ENCODE measurements around the gene SDR42E2. TPM values are rescaled to one million over a fixed set of nuclear protein-coding genes. Genes with fewer than 3 reads are reported as not detected.

SDR42E2 gene
- polyA plus RNA-seq, 3 donors = 0.16 to 0.23 TPM; not detected in 1

GRCh38 chr16:22240023-22240710, 77.9 kb downstream of the SDR42E2 start:
- H3K27ac Mint-ChIP-seq = peak overlapping the region in 1 of 7 donors; percentile 8
- Histone ChIP-seq H3K4me2 (replicated peaks; ENCODE audit: extremely low read depth, low read length, poor library complexity, severe bottlenecking) (no peak overlapping the region), H3K36me3 (replicated peaks in 1 of 2; ENCODE audit: control insufficient read depth in 1 of 2, insufficient read depth in 2 of 2, low read length in 2 of 2) (peaks cover 0 to 15% of the 10 kb centered on the region in 2 donors), H2AFZ (ENCODE audit: insufficient read depth, low read depth, low read length, poor library complexity, severe bottlenecking) (no peak overlapping the region), H4K20me1 (ENCODE audit: insufficient read depth, low read length) (no peaks in the 10 kb centered on the region), H3K27ac (ENCODE audit: low read depth in 1 of 2, low read length in 2 of 2) (no peak overlapping the region), H3K4me1 (ENCODE audit: control insufficient read depth in 1 of 2, insufficient read depth in 2 of 2, low read length in 2 of 2) (peaks cover 18 to 24% of the 10 kb centered on the region in 2 donors), H3K27me3 (ENCODE audit: control insufficient read depth in 2 of 2, insufficient read depth in 2 of 2, low read length in 2 of 2) (no peaks in the 10 kb centered on the region), H3K9me3 (replicated peaks in 1 of 2; ENCODE audit: control insufficient read depth in 1 of 2, insufficient read depth in 1 of 2, low read length in 2 of 2) (no peaks in the 10 kb centered on the region), H3K9ac (ENCODE audit: insufficient read depth, low read length, poor library complexity, severe bottlenecking) (no peak overlapping the region), H3K4me3 (replicated peaks in 1 of 3; ENCODE audit: low read depth in 2 of 3, low read length in 3 of 3) (no peak overlapping the region), H3K79me2 (ENCODE audit: insufficient read depth, low read length) (no peaks in the 10 kb centered on the region)
- no peaks in the 10 kb centered on the region for H3K9me3 Mint-ChIP-seq
- peaks cover 0 to 2% (median 0%) of the 10 kb centered on the region in 3 donors for H3K27me3 Mint-ChIP-seq (ENCODE audit: low read depth in 3 of 3)
- intact Hi-C loops (cut with micrococcal nuclease) = no loop called here
- no CpG with 5 or more reads among the region's 3 CpGs for WGBS (ENCODE audit: insufficient coverage)
- H3K4me1 Mint-ChIP-seq = peaks cover 24% of the 10 kb centered on the region
- no peak overlapping the region for H3K4me3 Mint-ChIP-seq
- no peak for DNase-seq
- TF ChIP-seq CTCF (IDR thresholded peaks at IDR 0.05) = no peak
- H3K36me3 Mint-ChIP-seq = peaks cover 11 to 19% of the 10 kb centered on the region in 2 donors

Other genes with a start within 250 kb of the SDR42E2 start
- gene UQCRC2, start 209.1 kb upstream of the SDR42E2 start, polyA plus RNA-seq = 100 to 1,000 TPM; 101 to 195 (median 189) TPM
- gene PDZD9, start 161.4 kb upstream of the SDR42E2 start, polyA plus RNA-seq = under 1 TPM in 1 of 3 donors, not detected in 2; 0.31 TPM
- 1 to 10 TPM in 2 of 3 donors, under 1 TPM in 1; 0.95 to 9.1 (median 2.5) TPM for gene MOSMO, start 154.4 kb upstream of the SDR42E2 start, polyA plus RNA-seq
- under 1 TPM in 1 of 3 donors, not detected in 2; 0.09 TPM for gene VWA3A, start 70.0 kb upstream of the SDR42E2 start, polyA plus RNA-seq
- 1 to 10 TPM in 2 of 3 donors, under 1 TPM in 1; 0.85 to 6.5 (median 1.7) TPM for gene EEF2K, start 43.8 kb downstream of the SDR42E2 start, polyA plus RNA-seq
- gene POLR3E, start 134.9 kb downstream of the SDR42E2 start, polyA plus RNA-seq = 10 to 100 TPM in 1 of 3 donors, 1 to 10 TPM in 2; 4.1 to 34.6 (median 5.7) TPM
- gene CDR2, start 212.1 kb downstream of the SDR42E2 start, polyA plus RNA-seq = 1 to 10 TPM; 2.5 to 5.9 (median 4.8) TPM